Panc1 (cell line): Measurements from ENCODE around the gene FH. TPM values are rescaled to one million over a fixed set of nuclear protein-coding genes. Genes with fewer than 3 reads are reported as not detected.

Experiments
- ATAC-seq: fragments of 200-7000 bp; cut with Tn5 transposase; 2 replicates; pipeline ENCODE4 v1.9.1; 2020; ENCODE audit warnings: mild to moderate bottlenecking, moderate library complexity
- BruUV-seq: library from RNA; stranded (reverse); fragments of 400-500 nt; replicated peaks from 2 replicates; lab custom pipeline; 2021; lab: Mats Ljungman, UMichigan
- CTCF ChIA-PET: fragments of 300-600 bp; sonication (Branson Sonifier 250); formaldehyde crosslinking; loops from one replicate; lab custom pipeline; 2022; ENCODE audit warnings: antibody characterized with exemption; lab: Charles Lee
- POLR2A ChIA-PET: fragments of 300-600 bp; sonication (Branson Sonifier 250); formaldehyde crosslinking; loops from one replicate; lab custom pipeline; 2022; ENCODE audit warnings: antibody characterized with exemption; lab: Charles Lee
- DNase-seq: peaks from one replicate; pipeline ENCODE4 v3.0.0-alpha.2; 2010; ENCODE audit warnings: low read depth, low spot score
- H3K27ac ChIP-seq: 2 replicates; pipeline ENCODE4 v1.5.1; 2011; ENCODE audit warnings: mild to moderate bottlenecking, low read length, inconsistent platforms
- H3K27me3 ChIP-seq: fragments of 200-500 bp; sonication (Bioruptor generic); 2 replicates; pipeline ENCODE4 v1.6.0; 2014; ENCODE audit warnings: low read length, inconsistent platforms; ENCODE audit not compliant: control insufficient read depth, insufficient read depth
- H3K36me3 ChIP-seq: fragments of 200-500 bp; sonication (Bioruptor generic); 2 replicates; pipeline ENCODE4 v1.5.1; 2014; ENCODE audit warnings: inconsistent platforms, mild to moderate bottlenecking, low read length, moderate library complexity; ENCODE audit not compliant: control insufficient read depth, insufficient read depth
- H3K4me1 ChIP-seq: 2 replicates; pipeline ENCODE4 v1.5.1; 2011; ENCODE audit warnings: inconsistent platforms, mild to moderate bottlenecking, low read length, moderate library complexity; ENCODE audit not compliant: control insufficient read depth, insufficient read depth
- H3K4me3 ChIP-seq, 2 experiments: 2 replicates each; pipeline ENCODE4 v1.5.1; 2011 to 2012; ENCODE audit warnings: low read depth in 2 of 2, low read length in 2 of 2, mild to moderate bottlenecking in 2 of 2, inconsistent platforms in 1 of 2, moderate library complexity in 1 of 2
- H3K9me3 ChIP-seq: fragments of 200-500 bp; sonication (Bioruptor generic); 2 replicates; pipeline ENCODE4 v1.5.1; 2014; ENCODE audit warnings: low read depth, mild to moderate bottlenecking, inconsistent platforms, low read length, moderate library complexity; ENCODE audit not compliant: control insufficient read depth, insufficient read depth
- CTCF ChIP-seq: fragments of 450-650 bp; IDR thresholded peaks from 2 replicates; pipeline ENCODE4 v1.5.1; 2017; ENCODE audit warnings: mild to moderate bottlenecking
- POLR2AphosphoS5 ChIP-seq: IDR thresholded peaks from 2 replicates; pipeline ENCODE4 v1.6.1; 2012; ENCODE audit warnings: mild to moderate bottlenecking, low read depth, low read length, moderate library complexity
- SIN3A ChIP-seq: IDR thresholded peaks from 2 replicates; pipeline ENCODE4 v1.6.1; 2012; ENCODE audit warnings: low read depth, mild to moderate bottlenecking, low read length, moderate library complexity, borderline replicate concordance; ENCODE audit not compliant: insufficient read depth
- TCF7L2 ChIP-seq: IDR thresholded peaks from 2 replicates; pipeline ENCODE4 v1.6.1; 2011; ENCODE audit warnings: mild to moderate bottlenecking, low read depth, low read length, inconsistent platforms
- in situ Hi-C: cut with HindIII; loops from 2 replicates; pipeline ENCODE4 v1.10.0; 2016; ENCODE audit warnings: low sequenced_read_pairs, low pct_unique_long_range_greater_than_20kb
- intact Hi-C: fragments of 100-400 bp; cut with micrococcal nuclease; formaldehyde crosslinking; loops from one replicate; pipeline ENCODE4 v1.10.0; 2022; ENCODE audit not compliant: unreplicated experiment
- total RNA-seq: library from RNA; stranded (reverse); gene quantifications from one replicate; pipeline ENCODE4 v1.2.1, GENCODE V29; 2021; ENCODE audit not compliant: unreplicated experiment
- TF ChIP-seq, protein P1 (sequence below), 2 experiments: IDR thresholded peaks; 2 replicates each; pipeline ENCODE4 v1.6.1; 2011 to 2012; ENCODE audit warnings: low read depth in 2 of 2, control low read depth in 1 of 2, low read length in 1 of 2, mild to moderate bottlenecking in 1 of 2, moderate library complexity in 1 of 2; ENCODE audit not compliant: insufficient read depth in 1 of 2

The FH gene
- total RNA-seq, 1 experiment from 2014 or later: 87.1 TPM

GRCh38 chr1:241457421-241457820 is 62.1 kb downstream of the FH start:
- BruUV-seq: no TSS peak
- Histone ChIP-seq H3K27me3 (no peaks in the 10 kb centered on the region), H3K27ac (no peak overlapping the region), H3K4me3 (no peak overlapping the region), H3K4me1 (no peaks in the 10 kb centered on the region), H3K9me3 (no peaks in the 10 kb centered on the region), H3K36me3 (no peaks in the 10 kb centered on the region)
- ATAC-seq (no peak), DNase-seq (no peak)
- TF ChIP-seq POLR2AphosphoS5 (no peak), TCF7L2 (no peak), SIN3A (no peak)
- TF ChIP-seq, protein P1, sequence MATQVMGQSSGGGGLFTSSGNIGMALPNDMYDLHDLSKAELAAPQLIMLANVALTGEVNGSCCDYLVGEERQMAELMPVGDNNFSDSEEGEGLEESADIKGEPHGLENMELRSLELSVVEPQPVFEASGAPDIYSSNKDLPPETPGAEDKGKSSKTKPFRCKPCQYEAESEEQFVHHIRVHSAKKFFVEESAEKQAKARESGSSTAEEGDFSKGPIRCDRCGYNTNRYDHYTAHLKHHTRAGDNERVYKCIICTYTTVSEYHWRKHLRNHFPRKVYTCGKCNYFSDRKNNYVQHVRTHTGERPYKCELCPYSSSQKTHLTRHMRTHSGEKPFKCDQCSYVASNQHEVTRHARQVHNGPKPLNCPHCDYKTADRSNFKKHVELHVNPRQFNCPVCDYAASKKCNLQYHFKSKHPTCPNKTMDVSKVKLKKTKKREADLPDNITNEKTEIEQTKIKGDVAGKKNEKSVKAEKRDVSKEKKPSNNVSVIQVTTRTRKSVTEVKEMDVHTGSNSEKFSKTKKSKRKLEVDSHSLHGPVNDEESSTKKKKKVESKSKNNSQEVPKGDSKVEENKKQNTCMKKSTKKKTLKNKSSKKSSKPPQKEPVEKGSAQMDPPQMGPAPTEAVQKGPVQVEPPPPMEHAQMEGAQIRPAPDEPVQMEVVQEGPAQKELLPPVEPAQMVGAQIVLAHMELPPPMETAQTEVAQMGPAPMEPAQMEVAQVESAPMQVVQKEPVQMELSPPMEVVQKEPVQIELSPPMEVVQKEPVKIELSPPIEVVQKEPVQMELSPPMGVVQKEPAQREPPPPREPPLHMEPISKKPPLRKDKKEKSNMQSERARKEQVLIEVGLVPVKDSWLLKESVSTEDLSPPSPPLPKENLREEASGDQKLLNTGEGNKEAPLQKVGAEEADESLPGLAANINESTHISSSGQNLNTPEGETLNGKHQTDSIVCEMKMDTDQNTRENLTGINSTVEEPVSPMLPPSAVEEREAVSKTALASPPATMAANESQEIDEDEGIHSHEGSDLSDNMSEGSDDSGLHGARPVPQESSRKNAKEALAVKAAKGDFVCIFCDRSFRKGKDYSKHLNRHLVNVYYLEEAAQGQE (IDR thresholded peaks at IDR 0.05; ENCODE audit: insufficient read depth in 1 of 2, low read depth in 2 of 2, low read length in 1 of 2): no peak
- in situ Hi-C loops: no loop called here
- ChIA-PET CTCF (no interaction called here), POLR2A (no interaction called here)
- intact Hi-C loops: no loop called here

- Histone ChIP-seq H3K27ac (no peak overlapping the region), H3K27me3 (no peaks in the 10 kb centered on the region), H3K36me3 (no peaks in the 10 kb centered on the region), H3K4me3 (no peak overlapping the region), H3K4me1 (no peaks in the 10 kb centered on the region), H3K9me3 (no peaks in the 10 kb centered on the region)
- no TSS peak for BruUV-seq
- DNase-seq: no peak
- ChIA-PET CTCF (no interaction called here), POLR2A (no interaction called here)
- intact Hi-C loops (no loop called here), in situ Hi-C loops (no loop called here)
- TF ChIP-seq, protein P1 (IDR thresholded peaks at IDR 0.05; ENCODE audit: insufficient read depth in 1 of 2, low read depth in 2 of 2, low read length in 1 of 2): no peak
- TF ChIP-seq POLR2AphosphoS5 (no peak), TCF7L2 (no peak), CTCF (no peak), SIN3A (no peak)
- no peak for ATAC-seq
Measured at GRCh38 chr1:241456743-241457142, 62.8 kb downstream of the FH start.
